ENCODE data around the gene KRTAP10-4. TPM values are rescaled to one million over a fixed set of nuclear protein-coding genes. Genes with fewer than 3 reads are reported as not detected.
"Not testable (repeated sequence)": the region's sequence is repeated elsewhere in the genome, so short reads cannot be mapped to it uniquely, and the experiment has no call there.

The KRTAP10-4 gene
- total RNA-seq, 1 experiment from 2014 or later: not detected

GRCh38 chr21:44533891-44534627, 39.5 kb upstream of the KRTAP10-4 start:
- no peak for DNase-seq (ENCODE audit: extremely low read depth, low read depth)

GRCh38 chr21:44534688-44535087, 38.8 kb upstream of the KRTAP10-4 start:
- no peak for DNase-seq (ENCODE audit: extremely low read depth, low read depth)

- DNase-seq (ENCODE audit: extremely low read depth, low read depth): no peak
Measured at GRCh38 chr21:44535963-44536362, 37.6 kb upstream of the KRTAP10-4 start.

- no peak for DNase-seq (ENCODE audit: extremely low read depth, low read depth)
Measured at GRCh38 chr21:44537930-44538911, 35.3 kb upstream of the KRTAP10-4 start.

GRCh38 chr21:44539046-44539445, 34.5 kb upstream of the KRTAP10-4 start:
- no peak for DNase-seq (ENCODE audit: extremely low read depth, low read depth)

GRCh38 chr21:44539991-44540666, 33.4 kb upstream of the KRTAP10-4 start, which contains the start of gene KRTAP10-1:
TSS of gene KRTAP10-1 (minus strand) at chr21:44540195. CDS start at chr21:44540150, 45 bp downstream.
- DNase-seq (ENCODE audit: extremely low read depth, low read depth): no peak

GRCh38 chr21:44540741-44541288, 32.7 kb upstream of the KRTAP10-4 start:
- no peak for DNase-seq (ENCODE audit: extremely low read depth, low read depth)

GRCh38 chr21:44542716-44543115, 30.8 kb upstream of the KRTAP10-4 start:
- no peak for DNase-seq (ENCODE audit: extremely low read depth, low read depth)

- DNase-seq (ENCODE audit: extremely low read depth, low read depth): no peak
Measured at GRCh38 chr21:44544566-44544965, 29.0 kb upstream of the KRTAP10-4 start.

GRCh38 chr21:44547656-44548331, 25.7 kb upstream of the KRTAP10-4 start:
- no peak for DNase-seq (ENCODE audit: extremely low read depth, low read depth)

- DNase-seq (ENCODE audit: extremely low read depth, low read depth): no peak
Measured at GRCh38 chr21:44548381-44548780, 25.1 kb upstream of the KRTAP10-4 start.

GRCh38 chr21:44548922-44549321, 24.6 kb upstream of the KRTAP10-4 start:
- DNase-seq (ENCODE audit: extremely low read depth, low read depth): no peak

GRCh38 chr21:44549525-44550211, 23.9 kb upstream of the KRTAP10-4 start:
- DNase-seq (ENCODE audit: extremely low read depth, low read depth): no peak

- DNase-seq (ENCODE audit: extremely low read depth, low read depth): not testable (repeated sequence)
Measured at GRCh38 chr21:44550285-44550684, 23.2 kb upstream of the KRTAP10-4 start.

- no peak for DNase-seq (ENCODE audit: extremely low read depth, low read depth)
Measured at GRCh38 chr21:44550807-44551206, 22.7 kb upstream of the KRTAP10-4 start.

- DNase-seq (ENCODE audit: extremely low read depth, low read depth): no peak
Measured at GRCh38 chr21:44551340-44551961, 22.1 kb upstream of the KRTAP10-4 start, which contains the start of gene KRTAP10-2. TSS of gene KRTAP10-2 (minus strand) at chr21:44551505. CDS start at chr21:44551458, 47 bp downstream.

GRCh38 chr21:44552136-44552535, 21.4 kb upstream of the KRTAP10-4 start:
- DNase-seq (ENCODE audit: extremely low read depth, low read depth): no peak

- no peak for DNase-seq (ENCODE audit: extremely low read depth, low read depth)
Measured at GRCh38 chr21:44552681-44553080, 20.8 kb upstream of the KRTAP10-4 start.
